ENCODE measurements around the gene CD52. TPM values are rescaled to one million over a fixed set of nuclear protein-coding genes. Genes with fewer than 3 reads are reported as not detected.

Gene CD52
- polyA plus RNA-seq, 1 donor (not counting 4 experiments of a cell fraction or from before 2014, with no cell fraction given) = 0.22 TPM

DNA sequence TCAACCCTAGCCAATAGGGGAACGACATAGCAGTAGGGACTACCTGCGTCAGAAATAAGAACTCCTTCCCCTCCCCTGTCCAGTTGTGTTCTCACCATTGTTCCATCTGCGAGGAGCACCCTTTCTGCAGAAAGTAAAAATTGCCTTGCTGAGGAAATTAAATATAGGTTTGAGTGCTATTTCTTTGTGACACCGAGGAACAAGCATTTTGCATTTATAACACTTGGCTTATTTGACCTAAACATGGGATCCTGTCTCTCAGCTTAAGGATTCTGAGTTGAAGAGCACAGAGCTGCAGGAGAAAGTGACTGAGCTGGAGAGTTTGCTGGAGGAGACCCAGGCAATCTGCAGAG is 48.6 kb upstream of the CD52 start:
- H2AFZ ChIP-seq (ENCODE audit: control insufficient read depth, low read length) = no peak overlapping the region
- FAIRE-seq = no peak
- no peak for TF ChIP-seq EZH2 (IDR thresholded peaks at IDR 0.05; ENCODE audit: low read length)
- TF ChIP-seq, protein P1, sequence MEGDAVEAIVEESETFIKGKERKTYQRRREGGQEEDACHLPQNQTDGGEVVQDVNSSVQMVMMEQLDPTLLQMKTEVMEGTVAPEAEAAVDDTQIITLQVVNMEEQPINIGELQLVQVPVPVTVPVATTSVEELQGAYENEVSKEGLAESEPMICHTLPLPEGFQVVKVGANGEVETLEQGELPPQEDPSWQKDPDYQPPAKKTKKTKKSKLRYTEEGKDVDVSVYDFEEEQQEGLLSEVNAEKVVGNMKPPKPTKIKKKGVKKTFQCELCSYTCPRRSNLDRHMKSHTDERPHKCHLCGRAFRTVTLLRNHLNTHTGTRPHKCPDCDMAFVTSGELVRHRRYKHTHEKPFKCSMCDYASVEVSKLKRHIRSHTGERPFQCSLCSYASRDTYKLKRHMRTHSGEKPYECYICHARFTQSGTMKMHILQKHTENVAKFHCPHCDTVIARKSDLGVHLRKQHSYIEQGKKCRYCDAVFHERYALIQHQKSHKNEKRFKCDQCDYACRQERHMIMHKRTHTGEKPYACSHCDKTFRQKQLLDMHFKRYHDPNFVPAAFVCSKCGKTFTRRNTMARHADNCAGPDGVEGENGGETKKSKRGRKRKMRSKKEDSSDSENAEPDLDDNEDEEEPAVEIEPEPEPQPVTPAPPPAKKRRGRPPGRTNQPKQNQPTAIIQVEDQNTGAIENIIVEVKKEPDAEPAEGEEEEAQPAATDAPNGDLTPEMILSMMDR (optimal IDR thresholded peaks at IDR 0.05 in 1 of 3, IDR thresholded peaks at IDR 0.05 in 1 of 3, conservative IDR thresholded peaks at IDR 0.05 in 1 of 3; ENCODE audit: extremely low read depth in 1 of 3, insufficient read depth in 2 of 3, low read length in 3 of 3) = no peak

DNA sequence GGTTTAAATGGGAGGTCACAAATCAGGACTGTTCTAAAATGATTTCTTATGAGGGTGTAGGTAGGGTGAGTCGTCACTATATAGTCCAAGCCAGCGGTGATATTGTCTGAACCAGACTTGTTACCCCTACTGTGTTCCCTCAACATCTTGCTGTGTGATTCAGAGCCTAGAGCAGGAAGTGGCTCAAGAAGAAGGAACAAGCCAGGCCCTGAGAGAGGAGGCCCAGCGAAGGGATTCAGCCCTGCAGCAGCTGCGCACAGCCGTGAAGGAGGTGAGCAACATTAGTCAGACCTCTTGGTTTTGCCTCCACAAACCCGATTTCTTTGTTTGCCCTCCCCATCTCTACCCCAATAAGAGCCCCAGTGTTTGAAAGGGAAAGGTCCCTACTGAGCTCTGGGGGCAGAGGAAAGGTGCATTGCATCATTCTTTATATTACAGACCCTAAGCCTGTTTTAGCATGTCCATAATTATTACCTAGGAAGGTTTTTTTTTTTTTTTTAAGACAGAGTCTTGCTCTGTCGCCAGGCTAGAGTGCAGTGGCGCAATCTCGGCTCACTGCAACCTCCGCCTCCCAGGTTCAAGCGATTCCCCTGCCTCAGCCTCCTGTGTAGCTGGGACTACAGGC is 42.8 kb upstream of the CD52 start:
- no peak for TF ChIP-seq EZH2 (IDR thresholded peaks at IDR 0.05; ENCODE audit: low read length)
- TF ChIP-seq, protein P1 (optimal IDR thresholded peaks at IDR 0.05 in 1 of 3, IDR thresholded peaks at IDR 0.05 in 1 of 3, conservative IDR thresholded peaks at IDR 0.05 in 1 of 3; ENCODE audit: extremely low read depth in 1 of 3, insufficient read depth in 2 of 3, low read length in 3 of 3) = no peak
- H3K4me3 ChIP-seq (ENCODE audit: control insufficient read depth in 2 of 3, extremely low read depth in 1 of 3, insufficient read depth in 2 of 3, low read depth in 1 of 3, low read length in 3 of 3) = no peak overlapping the region
- no peaks in the 10 kb centered on the region for H3K79me2 ChIP-seq (ENCODE audit: control insufficient read depth, insufficient read depth, low read length)
- peaks cover 56% of the 10 kb centered on the region for H3K4me1 ChIP-seq (ENCODE audit: control insufficient read depth, extremely low read depth, insufficient read depth, low read length)
- H3K36me3 ChIP-seq (ENCODE audit: control insufficient read depth in 2 of 2, extremely low read depth in 1 of 2, insufficient read depth in 2 of 2, low read length in 2 of 2) = peaks cover 3 to 36% of the 10 kb centered on the region in 2 experiments
- H3K4me2 ChIP-seq (ENCODE audit: control insufficient read depth, extremely low read depth, insufficient read depth, low read depth, low read length) = peak overlapping the region; percentile 31
- H3K9ac ChIP-seq (ENCODE audit: control insufficient read depth, extremely low read depth, insufficient read depth, low read length) = peak overlapping the region; percentile 77
- no peaks in the 10 kb centered on the region for H3K9me1 ChIP-seq (ENCODE audit: control insufficient read depth, extremely low read depth, insufficient read depth, low read length)
- H3K9me3 ChIP-seq (ENCODE audit: control insufficient read depth, low read depth, low read length) = no peaks in the 10 kb centered on the region
- peak overlapping the region; percentile 95 for H3K27ac ChIP-seq (ENCODE audit: control insufficient read depth, insufficient read depth, low read length)
- FAIRE-seq (peak; percentile 68), DNase-seq (ENCODE audit: low read depth, low spot score) (no peak)
- no peaks in the 10 kb centered on the region for H3K27me3 ChIP-seq (ENCODE audit: control insufficient read depth, extremely low read depth, insufficient read depth, low read length)
- dilution Hi-C loops (cut with MboI; ENCODE audit: extremely low pct_ligation_motif_present, low sequenced_read_pairs) = no loop called here
- H4K20me1 ChIP-seq (ENCODE audit: control insufficient read depth, extremely low read depth, insufficient read depth, low read length) = no peaks in the 10 kb centered on the region
- no peak overlapping the region for H2AFZ ChIP-seq (ENCODE audit: control insufficient read depth, low read length)

More for the DNA sequence above, 48.6 kb upstream of the CD52 start:
- Histone ChIP-seq H3K27me3 (ENCODE audit: control insufficient read depth, extremely low read depth, insufficient read depth, low read length) (no peaks in the 10 kb centered on the region), H3K79me2 (ENCODE audit: control insufficient read depth, insufficient read depth, low read length) (no peaks in the 10 kb centered on the region), H3K4me2 (ENCODE audit: control insufficient read depth, extremely low read depth, insufficient read depth, low read depth, low read length) (no peak overlapping the region), H3K9me3 (ENCODE audit: control insufficient read depth, low read depth, low read length) (peaks cover 9% of the 10 kb centered on the region), H4K20me1 (ENCODE audit: control insufficient read depth, extremely low read depth, insufficient read depth, low read length) (no peaks in the 10 kb centered on the region), H3K27ac (ENCODE audit: control insufficient read depth, insufficient read depth, low read length) (no peak overlapping the region), H3K4me1 (ENCODE audit: control insufficient read depth, extremely low read depth, insufficient read depth, low read length) (peaks cover under 1% of the 10 kb centered on the region), H3K4me3 (ENCODE audit: control insufficient read depth in 2 of 3, extremely low read depth in 1 of 3, insufficient read depth in 2 of 3, low read depth in 1 of 3, low read length in 3 of 3) (no peak overlapping the region), H3K9me1 (ENCODE audit: control insufficient read depth, extremely low read depth, insufficient read depth, low read length) (no peaks in the 10 kb centered on the region), H3K9ac (ENCODE audit: control insufficient read depth, extremely low read depth, insufficient read depth, low read length) (no peak overlapping the region), H3K36me3 (ENCODE audit: control insufficient read depth in 2 of 2, extremely low read depth in 1 of 2, insufficient read depth in 2 of 2, low read length in 2 of 2) (peaks cover 7 to 47% of the 10 kb centered on the region in 2 experiments)
- DNase-seq (ENCODE audit: low read depth, low spot score) = no peak
- dilution Hi-C loops (cut with MboI; ENCODE audit: extremely low pct_ligation_motif_present, low sequenced_read_pairs) = no loop called here
